Fibroblast of skin of right biceps (primary cell): Measurements from ENCODE around the gene CACNA1B.

ENCODE experiments used
- DNase-seq: peaks from one replicate; pipeline ENCODE4 v3.0.0-alpha.2; 2013

The CACNA1B gene

DNA sequence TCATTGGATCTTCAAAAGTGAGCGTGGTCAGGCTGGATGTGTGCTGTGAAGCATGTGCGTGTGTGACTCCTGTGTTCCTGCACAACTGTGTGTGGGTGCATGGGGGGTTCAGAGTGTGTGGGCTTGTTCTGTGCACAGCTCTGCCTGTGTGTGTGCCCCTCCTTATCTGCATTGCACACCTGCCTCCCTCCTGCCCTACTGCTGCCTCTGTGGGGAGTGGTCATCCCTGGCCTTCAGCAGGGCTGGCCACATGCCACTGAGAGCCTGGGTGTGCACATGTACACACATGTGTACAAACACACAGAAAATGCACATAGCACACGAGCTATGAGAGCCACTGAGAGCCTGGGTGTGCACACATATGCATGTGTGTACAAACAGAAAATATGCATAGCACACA, 92.1 kb downstream of the CACNA1B start:
- no peak for DNase-seq

DNA sequence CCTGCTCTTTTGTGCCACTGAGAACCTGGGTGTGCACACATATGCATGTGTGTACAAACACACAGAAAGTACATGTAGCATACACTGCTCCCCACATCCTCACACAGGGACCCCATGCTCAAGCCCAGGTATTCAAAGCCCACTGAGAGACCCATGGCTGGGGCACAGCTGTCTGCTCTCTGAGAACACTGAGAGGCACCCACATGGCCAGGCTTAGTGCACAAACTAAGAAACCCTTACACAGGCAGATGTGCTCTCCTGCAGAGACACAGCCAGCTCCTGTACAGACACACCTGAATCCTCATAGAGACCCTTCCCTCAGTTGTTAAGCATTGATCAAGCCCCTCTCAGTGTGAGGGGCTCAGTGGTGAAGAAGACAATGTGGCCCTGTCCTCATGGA, 92.5 kb downstream of the CACNA1B start:
- no peak for DNase-seq

DNA sequence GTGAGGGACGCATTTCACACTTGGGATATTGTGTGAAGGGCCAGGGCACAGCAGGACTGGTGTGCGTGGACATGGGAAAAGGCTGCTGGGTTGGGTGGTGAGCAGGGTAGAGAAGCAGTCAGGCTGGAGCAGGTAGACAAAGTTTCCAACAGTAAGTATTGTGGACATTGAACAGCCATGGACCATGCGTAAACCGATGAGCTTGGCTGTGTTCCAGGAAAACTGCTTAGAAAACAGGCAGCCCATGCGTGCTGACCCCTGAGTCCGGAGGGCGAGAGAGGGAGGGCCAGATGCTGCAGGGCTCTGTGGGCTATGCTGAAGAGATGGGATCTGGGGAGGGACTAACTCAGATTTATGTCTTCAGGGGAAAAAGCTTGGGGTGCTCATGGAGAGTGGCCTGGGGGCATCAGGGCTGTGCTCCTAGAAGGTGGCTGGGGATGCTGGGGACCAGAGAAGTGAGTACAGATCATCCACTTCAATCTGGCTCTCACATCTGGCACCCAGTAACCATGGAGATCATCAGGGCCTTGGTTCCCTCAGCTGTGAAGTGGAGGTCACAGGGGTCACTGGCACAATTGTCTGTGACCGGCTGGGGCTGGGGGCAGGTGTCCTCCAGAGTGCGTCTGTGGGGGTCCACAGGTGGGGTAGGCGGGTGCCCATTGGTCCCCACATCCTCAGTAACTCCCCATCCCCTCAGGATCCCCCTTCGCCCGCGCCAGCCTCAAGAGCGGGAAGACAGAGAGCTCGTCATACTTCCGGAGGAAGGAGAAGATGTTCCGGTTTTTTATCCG, 93.3 kb downstream of the CACNA1B start:
- DNase-seq = no peak

DNA sequence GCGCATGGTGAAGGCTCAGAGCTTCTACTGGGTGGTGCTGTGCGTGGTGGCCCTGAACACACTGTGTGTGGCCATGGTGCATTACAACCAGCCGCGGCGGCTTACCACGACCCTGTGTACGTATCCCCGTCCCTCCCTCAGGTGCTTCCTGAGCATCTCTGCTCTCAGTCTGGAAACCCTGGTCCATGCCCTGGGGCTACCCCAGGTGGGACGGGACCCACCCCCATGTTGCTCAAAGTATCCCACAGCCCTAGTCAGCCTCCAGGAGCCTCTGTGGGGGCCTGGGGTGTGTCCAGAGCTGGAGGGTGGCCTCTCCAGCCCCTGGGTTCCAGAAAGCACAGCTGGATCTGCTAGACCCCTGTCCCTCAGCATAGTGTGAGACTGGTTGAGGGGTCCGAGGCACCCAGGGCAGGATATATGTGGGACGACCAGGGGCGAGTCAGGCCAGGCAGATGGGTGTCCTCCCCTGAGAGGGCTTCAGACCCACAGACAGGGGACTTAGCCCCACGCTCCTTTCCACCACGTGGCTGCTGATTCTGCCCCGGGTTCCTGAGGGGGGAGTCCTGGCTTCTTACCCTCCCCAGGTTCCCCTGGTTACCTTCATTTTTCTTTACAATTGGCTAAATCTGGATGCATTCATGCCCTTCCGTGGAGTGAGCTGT, 94.0 kb downstream of the CACNA1B start:
- DNase-seq = no peak

DNA sequence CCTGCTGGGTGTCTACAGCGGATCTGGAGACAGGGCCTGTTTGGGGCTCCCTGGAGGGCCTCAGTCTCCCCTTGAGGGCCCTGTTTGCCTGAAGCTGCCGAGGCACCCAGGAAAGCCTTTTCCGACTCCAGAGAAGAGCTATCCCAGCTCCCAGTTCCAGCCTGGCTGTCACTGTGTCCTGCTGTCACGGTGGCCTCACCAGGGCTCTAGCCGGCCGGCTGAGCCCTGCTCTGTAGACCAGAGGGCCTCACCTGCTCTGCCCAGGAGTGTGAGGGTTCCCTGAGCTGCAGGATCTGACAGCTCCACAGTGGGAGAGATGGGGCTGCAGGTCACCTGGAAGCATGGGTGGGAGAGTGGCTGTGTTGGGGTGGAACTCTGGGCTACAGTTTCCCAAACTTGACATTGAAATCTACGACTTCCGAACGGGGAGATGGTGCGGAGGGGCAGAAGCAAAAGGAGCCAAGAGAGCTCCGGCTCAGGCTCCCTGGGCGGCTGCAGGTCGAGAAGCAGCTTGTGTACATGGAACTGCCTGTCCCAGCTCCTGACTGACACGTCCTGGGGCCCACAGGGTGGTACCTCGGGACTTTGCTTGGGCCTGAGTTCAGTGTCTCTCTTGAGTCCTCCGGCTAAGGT, 94.9 kb downstream of the CACNA1B start:
- DNase-seq = no peak

DNA sequence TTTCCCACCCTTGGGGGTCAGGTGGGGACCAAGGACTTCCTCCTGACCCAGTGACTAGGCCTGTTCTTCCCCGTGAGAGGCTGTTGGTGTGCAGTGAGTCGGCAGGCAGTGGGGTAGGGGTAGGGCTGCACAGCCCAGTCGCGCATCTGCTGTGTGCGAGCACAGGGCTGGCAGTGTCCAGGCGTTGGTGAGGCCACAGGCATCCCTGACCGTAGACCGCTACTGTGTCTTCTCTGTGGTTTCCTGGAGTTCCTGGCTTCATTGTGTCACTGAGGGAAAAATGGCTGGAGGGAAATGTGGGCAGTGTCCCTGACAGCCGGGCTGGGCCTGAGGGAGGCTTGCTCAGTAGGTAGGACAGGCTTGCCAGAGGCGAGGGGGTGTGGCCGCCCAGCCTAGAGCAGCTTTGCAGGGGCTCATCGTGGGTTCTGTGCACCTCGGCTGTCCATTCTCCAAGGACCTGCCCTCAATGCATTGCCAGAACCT, 95.4 kb downstream of the CACNA1B start:
- no peak for DNase-seq

DNA sequence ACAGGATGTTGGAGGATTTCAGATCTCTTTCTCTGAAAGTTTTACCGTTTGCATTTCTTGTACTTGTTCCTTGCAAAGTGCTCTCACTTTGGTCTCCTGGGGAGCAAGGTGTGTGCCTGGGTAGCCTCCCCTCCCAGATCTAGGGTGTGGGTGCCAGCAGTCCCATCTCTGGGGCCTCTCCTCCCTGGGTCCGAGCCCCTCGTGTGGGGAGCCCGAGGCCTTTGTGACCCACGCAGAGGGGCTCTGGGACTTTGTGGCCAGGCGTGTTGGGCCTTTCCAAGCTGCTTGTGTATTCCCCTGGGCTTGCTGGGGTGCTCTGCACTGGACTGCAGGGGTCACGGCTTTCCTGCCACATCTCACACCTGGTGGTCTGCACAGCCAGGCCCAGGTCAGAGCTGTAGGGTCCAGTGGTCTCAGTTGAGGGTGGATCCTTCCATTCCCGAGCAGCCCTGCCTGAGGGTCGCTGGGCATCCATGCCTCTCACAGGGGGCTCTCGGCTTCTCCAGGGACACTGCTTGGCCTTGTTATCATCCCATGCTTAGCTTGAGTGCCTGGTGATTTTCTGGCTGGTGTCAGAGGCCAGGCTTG, 96.3 kb downstream of the CACNA1B start:
- no peak for DNase-seq

DNA sequence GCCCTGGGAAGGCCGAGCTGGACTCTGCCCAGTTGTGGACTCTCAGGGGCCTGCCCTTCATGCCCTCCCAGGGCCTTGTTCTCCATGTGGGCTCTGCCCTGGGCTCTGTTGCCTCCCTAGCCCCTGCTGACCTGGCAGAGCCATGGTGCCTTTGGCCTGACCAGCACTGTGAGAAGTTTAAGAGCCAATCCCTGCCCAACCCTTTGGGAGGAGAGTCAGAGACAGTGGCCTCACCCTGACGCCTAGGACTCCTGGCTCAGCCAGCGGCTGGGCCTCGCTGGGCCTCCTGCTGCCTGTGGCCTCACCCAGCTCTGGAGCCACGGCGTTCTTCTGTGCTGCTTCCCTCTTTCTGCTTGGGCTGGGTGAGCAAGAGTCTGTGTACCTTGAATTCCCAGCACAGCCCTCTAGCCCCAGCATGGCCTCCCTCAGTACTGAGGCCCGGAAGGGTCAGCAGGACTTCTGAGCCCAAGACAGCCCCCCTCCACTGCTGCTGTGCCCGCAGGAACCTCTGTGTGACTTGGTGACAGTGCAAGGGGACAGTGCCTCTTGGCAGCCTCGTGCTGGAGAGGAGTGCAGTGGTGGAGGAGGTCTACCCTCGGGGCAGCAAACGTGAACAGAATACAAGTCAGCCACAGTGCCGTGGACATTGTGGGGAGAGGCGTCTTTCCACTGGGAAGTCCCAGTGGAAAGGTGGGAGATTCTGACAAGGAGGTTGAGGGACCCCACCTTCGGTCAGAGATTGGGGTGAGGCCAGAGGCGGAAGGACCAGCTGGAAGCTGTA, 97.4 kb downstream of the CACNA1B start:
- no peak for DNase-seq

DNA sequence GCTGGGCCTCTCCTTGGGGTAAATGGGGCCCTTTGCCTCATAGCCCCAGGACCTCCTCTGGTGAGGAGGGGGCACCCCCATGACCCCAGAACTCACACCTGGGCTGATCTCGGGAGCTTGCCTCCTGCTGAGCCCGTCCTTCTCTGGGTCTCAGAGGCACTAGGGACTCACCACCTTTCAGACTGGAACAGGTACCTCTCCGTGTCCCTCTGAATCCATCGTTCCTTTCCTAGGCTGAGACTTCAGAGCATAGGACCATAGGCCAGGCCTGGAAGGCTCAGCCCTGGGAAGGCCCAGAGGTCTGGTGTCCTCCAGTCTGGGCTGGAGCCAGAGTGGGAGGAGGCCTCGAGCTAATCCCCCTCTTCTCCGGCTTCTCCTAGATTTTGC, 97.9 kb downstream of the CACNA1B start:
- no peak for DNase-seq

DNA sequence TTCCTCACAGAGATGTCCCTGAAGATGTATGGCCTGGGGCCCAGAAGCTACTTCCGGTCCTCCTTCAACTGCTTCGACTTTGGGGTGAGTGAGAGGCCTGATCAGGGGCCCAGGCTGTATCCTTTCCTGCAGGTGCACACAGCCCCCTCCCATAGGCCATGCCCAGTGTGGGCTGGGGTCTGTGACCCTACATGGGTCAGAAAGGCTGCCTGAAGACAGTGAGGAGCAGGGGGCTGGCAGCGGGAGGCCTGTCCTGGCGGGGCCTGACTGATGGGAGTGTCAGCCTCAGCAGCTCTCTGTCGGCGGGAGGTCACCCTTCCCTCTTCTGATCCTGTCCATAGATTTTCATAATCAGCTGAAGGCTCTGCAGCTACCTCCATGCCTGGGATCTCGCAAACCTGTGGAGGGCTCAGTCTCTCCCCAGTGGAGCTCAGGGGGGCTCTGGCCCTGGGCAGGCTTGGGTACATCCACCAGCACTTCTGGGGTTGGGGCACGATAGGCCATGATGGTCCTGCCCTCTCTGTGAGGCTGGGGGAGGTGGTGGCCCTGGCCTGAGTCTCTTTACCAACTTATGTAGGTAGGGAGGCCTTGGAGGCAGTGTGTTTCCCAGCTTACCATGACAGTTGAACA, 98.5 kb downstream of the CACNA1B start:
- DNase-seq = no peak

DNA sequence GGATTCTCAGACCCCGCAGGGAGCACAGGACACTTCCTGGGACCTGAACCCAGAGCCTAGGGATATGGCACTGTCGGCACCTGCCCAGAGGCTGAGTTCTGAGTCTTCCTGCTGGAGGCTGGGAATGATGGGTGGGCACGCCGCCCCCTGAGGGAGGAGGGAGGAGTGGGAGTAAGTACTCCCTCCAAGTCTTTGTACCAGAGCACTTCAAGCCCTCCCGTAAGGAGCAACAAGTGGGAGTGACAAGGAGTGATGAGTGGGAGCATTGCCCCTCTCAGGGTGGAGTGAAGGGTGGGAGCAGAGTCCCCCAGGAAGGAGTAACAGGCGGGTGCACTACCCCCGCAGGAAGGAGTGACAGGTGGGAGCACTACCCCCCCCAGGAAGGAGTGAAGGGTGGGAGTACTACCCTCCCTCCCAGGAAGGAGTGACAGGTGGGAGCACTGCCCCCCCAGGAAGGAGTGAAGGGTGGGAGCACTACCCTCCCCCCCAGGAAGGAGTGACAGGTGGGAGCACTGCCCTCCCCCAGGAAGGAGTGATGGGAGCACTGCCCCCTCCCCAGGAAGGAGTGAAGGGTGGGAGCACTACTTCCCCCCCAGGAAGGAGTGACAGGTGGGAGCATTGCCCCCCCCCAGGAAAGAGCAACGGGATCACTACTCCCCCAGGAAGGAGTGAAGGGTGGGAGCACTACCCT, 100.1 kb downstream of the CACNA1B start:
- no peak for DNase-seq

DNA sequence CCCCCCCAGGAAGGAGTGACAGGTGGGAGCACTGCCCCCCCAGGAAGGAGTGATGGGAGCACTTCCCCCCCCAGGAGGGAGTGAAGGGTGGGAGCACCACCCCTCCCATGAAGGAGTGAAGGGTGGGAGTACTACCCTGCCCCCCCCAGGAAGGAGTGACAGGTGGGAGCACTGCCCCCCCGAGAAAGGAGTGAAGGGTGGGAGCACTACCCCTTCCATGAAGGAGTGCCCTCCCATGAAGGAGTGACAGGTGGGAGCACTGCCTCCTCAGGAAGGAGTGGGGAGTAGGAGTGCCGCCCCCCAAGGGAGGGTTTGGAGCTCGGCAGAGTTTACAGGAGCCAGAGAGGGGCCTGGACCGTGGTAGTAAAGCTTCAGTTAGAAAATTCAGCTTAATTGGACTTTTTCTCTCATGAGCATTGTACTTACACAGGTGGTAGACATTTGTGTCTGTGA, 100.7 kb downstream of the CACNA1B start:
- DNase-seq = no peak

DNA sequence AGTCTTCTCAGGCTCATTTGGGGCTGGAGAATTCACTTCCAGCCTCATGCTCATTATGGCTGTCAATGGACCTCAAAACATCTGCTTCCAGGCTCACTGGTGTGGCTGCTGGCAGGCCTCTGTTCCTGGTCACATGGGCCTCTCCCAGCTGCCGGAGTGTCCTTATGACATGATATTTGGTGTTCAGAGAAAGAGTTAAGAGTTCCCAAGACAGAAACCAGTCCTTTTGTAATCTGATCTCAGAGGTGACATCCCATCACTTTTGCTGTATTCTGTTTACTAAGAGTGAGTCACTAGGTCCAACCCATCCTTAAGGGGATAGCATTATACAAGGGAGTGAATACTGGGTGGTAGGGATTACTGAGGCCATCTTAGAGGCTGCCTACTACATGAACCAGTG, 104.6 kb downstream of the CACNA1B start:
- no peak for DNase-seq

DNA sequence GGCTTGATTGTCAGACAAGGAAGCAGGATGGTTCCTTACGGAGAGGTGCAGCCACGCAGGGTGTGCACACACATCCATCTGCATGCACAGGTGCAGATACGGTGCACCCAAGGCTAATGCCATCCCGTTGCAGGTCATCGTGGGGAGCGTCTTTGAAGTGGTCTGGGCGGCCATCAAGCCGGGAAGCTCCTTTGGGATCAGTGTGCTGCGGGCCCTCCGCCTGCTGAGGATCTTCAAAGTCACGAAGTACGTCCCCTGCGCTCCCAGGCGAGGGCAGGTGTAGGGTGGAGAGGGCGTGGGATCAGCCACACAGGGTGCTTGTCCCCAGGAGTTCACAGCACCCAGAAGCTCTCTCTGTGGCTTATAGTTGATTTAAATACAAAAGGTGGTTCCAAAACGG, 106.4 kb downstream of the CACNA1B start:
- no peak for DNase-seq

DNA sequence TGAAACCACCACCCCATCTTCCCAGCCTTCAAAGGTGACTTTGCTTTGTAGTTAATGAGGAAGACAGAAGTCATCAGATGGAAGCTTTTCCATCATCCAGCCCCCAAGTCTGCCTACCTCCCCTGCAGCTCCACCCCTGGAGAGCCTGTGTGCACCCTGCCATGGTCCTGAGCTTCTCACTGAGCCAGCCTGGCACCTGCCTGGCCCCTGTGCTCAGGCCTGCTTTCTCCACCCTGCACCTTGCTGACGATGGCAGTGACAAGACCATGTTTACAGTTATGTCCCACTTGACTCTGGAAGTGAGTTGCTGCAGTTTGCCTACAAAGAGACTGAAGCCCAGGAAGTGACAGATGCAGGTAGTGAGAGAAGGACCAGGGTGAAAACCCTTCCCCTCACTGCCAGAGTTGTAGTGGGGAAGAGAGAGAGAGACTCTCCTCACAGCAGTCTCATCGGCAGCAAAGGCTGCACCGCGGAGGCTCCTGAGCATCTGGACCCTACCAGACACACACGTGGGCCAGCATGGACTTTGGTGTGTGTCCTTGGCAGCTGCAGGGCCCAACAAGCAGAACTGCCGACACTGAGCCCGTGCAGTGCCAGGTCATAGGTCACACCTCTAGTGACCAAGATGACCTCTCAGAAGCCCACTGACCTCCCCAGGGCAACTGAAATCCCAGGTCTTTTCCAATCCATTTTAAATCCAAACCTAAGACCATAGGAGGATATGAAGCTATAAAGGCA, 107.1 kb downstream of the CACNA1B start:
- DNase-seq = no peak

DNA sequence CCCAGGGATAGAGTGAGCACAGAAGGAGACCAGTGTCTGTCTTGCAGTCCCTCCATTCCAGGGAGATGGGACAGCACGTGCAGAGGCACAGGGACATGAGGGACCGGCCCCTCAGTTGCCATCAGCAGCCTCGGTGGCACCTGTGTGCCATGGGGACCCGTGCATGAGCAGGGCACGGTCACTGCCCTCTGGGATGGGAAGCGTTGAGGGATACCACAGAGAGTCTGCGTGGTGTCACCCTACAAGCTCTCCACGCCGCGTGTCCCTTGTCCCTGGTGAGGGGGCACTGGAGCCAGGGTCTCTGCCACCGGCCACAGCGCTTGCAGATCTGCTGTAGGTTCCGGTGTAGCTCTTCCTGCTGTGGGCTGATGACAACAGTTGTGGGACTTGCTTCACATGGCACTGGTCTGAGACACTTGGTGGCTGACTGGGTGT, 108.1 kb downstream of the CACNA1B start:
- DNase-seq = no peak

DNA sequence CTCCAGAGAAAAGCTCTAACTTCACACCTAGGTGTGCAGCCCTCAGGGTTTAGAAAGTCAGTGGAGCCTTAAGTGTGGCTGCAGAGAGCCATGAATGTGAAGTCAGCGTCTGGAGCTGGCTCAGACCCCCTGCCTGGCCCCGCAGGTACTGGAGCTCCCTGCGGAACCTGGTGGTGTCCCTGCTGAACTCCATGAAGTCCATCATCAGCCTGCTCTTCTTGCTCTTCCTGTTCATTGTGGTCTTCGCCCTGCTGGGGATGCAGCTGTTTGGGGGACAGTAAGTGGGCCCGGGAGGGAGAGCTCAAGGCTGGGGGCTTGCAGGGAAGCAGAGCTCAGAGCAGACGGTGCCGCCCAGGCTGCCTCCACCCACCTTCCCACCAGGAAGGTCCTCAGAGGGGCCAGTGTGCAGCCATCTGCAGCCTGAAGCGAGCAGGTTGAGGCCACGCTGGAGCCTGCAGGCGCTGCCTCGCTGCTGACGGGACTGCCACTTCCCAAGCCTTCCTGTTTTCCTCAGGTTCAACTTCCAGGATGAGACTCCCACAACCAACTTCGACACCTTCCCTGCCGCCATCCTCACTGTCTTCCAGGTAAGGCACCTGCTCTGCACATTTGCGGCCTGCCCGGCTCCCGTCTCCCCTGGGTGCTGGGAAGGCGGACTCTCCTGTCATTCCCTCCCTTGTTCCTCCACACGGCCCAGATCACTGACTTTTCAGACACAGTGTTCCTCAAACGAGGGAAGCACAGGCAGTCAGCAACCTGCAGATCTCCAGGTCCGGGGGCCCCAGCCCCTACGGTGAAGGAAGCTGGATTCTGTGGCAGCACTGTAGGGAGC, 108.9 kb downstream of the CACNA1B start:
- no peak for DNase-seq

DNA sequence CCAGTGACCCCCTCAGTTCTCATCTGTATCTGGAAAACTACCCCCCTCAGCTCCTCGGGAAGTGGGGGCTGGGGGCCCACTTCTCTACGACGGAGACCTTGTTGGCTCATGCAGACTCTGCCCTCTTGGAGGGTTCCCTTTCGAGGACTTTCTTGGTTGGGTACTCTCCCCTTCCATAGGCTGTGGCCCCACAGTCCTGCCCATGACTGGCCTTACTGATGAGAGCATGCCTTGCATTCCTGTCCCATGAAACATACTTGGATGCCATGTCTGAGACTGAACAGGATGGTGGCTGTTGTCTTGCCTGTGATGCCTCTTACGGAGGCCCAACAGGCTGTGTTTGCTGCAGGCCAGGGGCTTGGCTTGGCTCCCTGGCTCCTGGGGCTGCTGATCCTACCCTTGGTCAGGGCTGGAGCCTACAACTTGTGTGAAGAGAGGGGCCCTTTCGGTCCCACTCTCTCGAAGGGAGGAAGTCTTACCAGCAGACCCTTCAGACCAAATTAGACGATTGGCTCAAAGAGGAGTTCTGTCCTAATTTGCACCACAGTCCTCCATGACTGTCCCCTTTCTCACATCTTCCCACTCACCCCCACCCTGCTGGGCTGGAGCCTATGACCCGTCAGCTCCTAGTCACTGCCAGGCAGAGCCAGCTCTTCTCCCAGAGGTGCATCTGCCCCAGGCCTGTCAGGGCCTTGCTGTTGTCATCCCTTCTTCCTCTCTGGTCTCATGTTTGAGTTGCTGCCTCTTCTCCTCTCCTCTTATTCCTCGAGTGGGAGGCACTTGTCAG, 109.9 kb downstream of the CACNA1B start:
- peak; percentile 10 for DNase-seq

DNA sequence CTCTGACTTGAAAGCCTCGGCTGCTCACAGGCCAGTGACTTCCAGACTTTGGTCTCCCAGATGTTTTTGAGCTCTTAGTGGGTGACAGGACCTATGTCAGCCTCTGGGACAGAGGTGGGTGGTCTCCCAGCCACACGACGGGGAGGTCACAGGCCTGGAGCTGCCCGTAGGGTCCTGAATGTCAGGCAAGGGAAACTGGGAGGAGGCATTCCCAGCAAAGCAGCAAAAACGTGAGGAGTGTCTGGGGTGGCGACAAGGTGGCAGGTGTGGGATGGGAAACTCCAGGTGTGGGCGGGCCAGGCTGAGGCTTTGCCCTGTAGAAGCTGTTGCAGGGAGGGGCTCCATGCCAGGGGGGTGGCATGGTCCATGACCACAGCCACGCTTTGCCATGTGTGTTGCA, 110.5 kb downstream of the CACNA1B start:
- DNase-seq = no peak
